H9 (cell line): ENCODE measurements around the gene ARFGAP1. TPM values are rescaled to one million over a fixed set of nuclear protein-coding genes. Genes with fewer than 3 reads are reported as not detected.

Experiments
- DNase-seq: peaks from one replicate; pipeline ENCODE4 v3.0.0-alpha.2; 2017
- H2AFZ ChIP-seq: one replicate; pipeline ENCODE4 v1.6.1; 2013; ENCODE audit warnings: mild to moderate bottlenecking, low read length, control low read depth, moderate library complexity
- H2AK5ac ChIP-seq: 2 replicates; pipeline ENCODE4 v1.6.1; 2013; ENCODE audit warnings: low read length, control low read depth, mixed read lengths; ENCODE audit not compliant: insufficient read length
- H2BK120ac ChIP-seq: one replicate; pipeline ENCODE4 v1.6.1; 2013; ENCODE audit warnings: low read depth, mild to moderate bottlenecking, low read length, control low read depth, inconsistent platforms; ENCODE audit not compliant: poor library complexity, severe bottlenecking
- H2BK12ac ChIP-seq: 2 replicates; pipeline ENCODE4 v1.6.1; 2013; ENCODE audit warnings: low read length, control low read depth, mixed read lengths, low read depth; ENCODE audit not compliant: insufficient read length
- H2BK15ac ChIP-seq: 2 replicates; pipeline ENCODE4 v1.6.1; 2013; ENCODE audit warnings: low read depth, low read length, control low read depth
- H2BK20ac ChIP-seq: one replicate; pipeline ENCODE4 v1.6.1; 2013; ENCODE audit warnings: low read depth, mild to moderate bottlenecking, low read length, control low read depth, inconsistent platforms; ENCODE audit not compliant: poor library complexity, severe bottlenecking
- H2BK5ac ChIP-seq: 2 replicates; pipeline ENCODE4 v1.6.1; 2013; ENCODE audit warnings: low read length, control low read depth, mixed read lengths; ENCODE audit not compliant: insufficient read length
- H3K14ac ChIP-seq: 2 replicates; pipeline ENCODE4 v1.6.1; 2013; ENCODE audit warnings: low read length, control low read depth; ENCODE audit not compliant: insufficient read depth
- H3K18ac ChIP-seq: 2 replicates; pipeline ENCODE4 v1.6.1; 2013; ENCODE audit warnings: low read depth, mild to moderate bottlenecking, mixed read lengths, low read length, control low read depth; ENCODE audit not compliant: insufficient read length
- H3K23ac ChIP-seq: 2 replicates; pipeline ENCODE4 v1.6.1; 2013; ENCODE audit warnings: low read length, control low read depth, mixed read lengths, low read depth; ENCODE audit not compliant: insufficient read length
- H3K23me2 ChIP-seq: 2 replicates; pipeline ENCODE4 v1.6.1; 2013; ENCODE audit warnings: low read depth, mild to moderate bottlenecking, mixed read lengths, low read length, control low read depth; ENCODE audit not compliant: insufficient read length, poor library complexity, severe bottlenecking
- H3K27ac ChIP-seq: 2 replicates; pipeline ENCODE4 v1.5.1; 2013; ENCODE audit warnings: low read length, control low read depth, mixed read lengths, low read depth; ENCODE audit not compliant: insufficient read length
- H3K27me3 ChIP-seq: 2 replicates; pipeline ENCODE4 v1.6.1; 2013; ENCODE audit warnings: low read length, control low read depth, inconsistent platforms; ENCODE audit not compliant: insufficient read depth
- H3K4ac ChIP-seq: 2 replicates; pipeline ENCODE4 v1.6.1; 2013; ENCODE audit warnings: low read depth, mild to moderate bottlenecking, control low read depth, inconsistent platforms, low read length, moderate library complexity
- H3K4me1 ChIP-seq: 2 replicates; pipeline ENCODE4 v1.6.1; 2013; ENCODE audit warnings: low read length, control low read depth, inconsistent platforms; ENCODE audit not compliant: insufficient read depth
- H3K4me2 ChIP-seq: 2 replicates; pipeline ENCODE4 v1.6.1; 2013; ENCODE audit warnings: low read length, control low read depth, mixed read lengths; ENCODE audit not compliant: insufficient read length, insufficient read depth
- H3K56ac ChIP-seq: 2 replicates; pipeline ENCODE4 v1.6.1; 2013; ENCODE audit warnings: low read depth, mild to moderate bottlenecking, mixed read lengths, low read length, control low read depth; ENCODE audit not compliant: insufficient read length
- H3K79me1 ChIP-seq: 2 replicates; pipeline ENCODE4 v1.6.1; 2013; ENCODE audit warnings: low read depth, mild to moderate bottlenecking, moderate library complexity, low read length, control low read depth, inconsistent platforms; ENCODE audit not compliant: insufficient read depth, poor library complexity, severe bottlenecking
- H3K79me2 ChIP-seq: 2 replicates; pipeline ENCODE4 v1.6.1; 2013; ENCODE audit warnings: low read length, control low read depth, inconsistent platforms; ENCODE audit not compliant: insufficient read depth
- H3K9ac ChIP-seq: 2 replicates; pipeline ENCODE4 v1.6.1; 2013; ENCODE audit warnings: low read length, control low read depth, mixed read lengths; ENCODE audit not compliant: insufficient read length; ENCODE audit errors: extremely low read depth
- H3K9me3 ChIP-seq: one replicate; pipeline ENCODE4 v1.6.1; 2013; ENCODE audit warnings: low read depth, low read length, inconsistent platforms; ENCODE audit not compliant: control insufficient read depth
- H3T11ph ChIP-seq: one replicate; pipeline ENCODE4 v1.6.1; 2013; ENCODE audit warnings: mild to moderate bottlenecking, low read length, control low read depth, inconsistent platforms
- H4K20me1 ChIP-seq: one replicate; pipeline ENCODE4 v1.6.1; 2013; ENCODE audit not compliant: control insufficient read depth, insufficient read length, insufficient read depth
- H4K5ac ChIP-seq: 2 replicates; pipeline ENCODE4 v1.6.1; 2013; ENCODE audit warnings: low read depth, mild to moderate bottlenecking, mixed read lengths, low read length, control low read depth; ENCODE audit not compliant: insufficient read length
- H4K8ac ChIP-seq: replicated peaks from 2 replicates; pipeline ENCODE4 v1.6.1; 2013; ENCODE audit warnings: low read length, control low read depth, mixed read lengths, low read depth; ENCODE audit not compliant: insufficient read length
- H4K91ac ChIP-seq: 2 replicates; pipeline ENCODE4 v1.6.1; 2013; ENCODE audit warnings: low read depth, mild to moderate bottlenecking, moderate library complexity, mixed read lengths, low read length, control low read depth; ENCODE audit not compliant: insufficient read length
- H3K27ac Mint-ChIP-seq, 3 experiments: 2 replicates in 2 of 3; 3 replicates in 1 of 3; pipeline ENCODE4 v1.8.0; 2020 to 2021; ENCODE audit warnings: mixed read lengths in 3 of 3, mild to moderate bottlenecking in 1 of 3, moderate library complexity in 1 of 3
- H3K27me3 Mint-ChIP-seq: 2 replicates; pipeline ENCODE4 v1.8.0; 2021; ENCODE audit warnings: low read depth, mild to moderate bottlenecking, moderate library complexity, mixed read lengths
- H3K36me3 Mint-ChIP-seq, 3 experiments: 2 replicates in 2 of 3; 3 replicates in 1 of 3; pipeline ENCODE4 v1.8.0; 2020 to 2021; ENCODE audit warnings: low read depth in 3 of 3, mixed read lengths in 3 of 3; ENCODE audit not compliant: insufficient read depth in 1 of 3
- H3K4me1 Mint-ChIP-seq, 2 experiments: 2 replicates each; pipeline ENCODE4 v1.8.0; 2020; ENCODE audit warnings: mixed read lengths in 2 of 2
- H3K4me3 Mint-ChIP-seq, 2 experiments: 2 replicates in 1 of 2; 3 replicates in 1 of 2; pipeline ENCODE4 v1.8.0; 2020 to 2021; ENCODE audit warnings: mild to moderate bottlenecking in 2 of 2, mixed read lengths in 2 of 2, moderate library complexity in 1 of 2
- H3K9me3 Mint-ChIP-seq, 2 experiments: 2 replicates in 1 of 2; 3 replicates in 1 of 2; pipeline ENCODE4 v1.8.0; 2020; ENCODE audit warnings: mild to moderate bottlenecking in 2 of 2, mixed read lengths in 2 of 2, moderate library complexity in 1 of 2
- WGBS: extraction: QIAGEN DNeasy Blood & Tissue Kit; methylation state at CpG from one replicate; pipeline ENCODE4 v1.1.7; 2013; ENCODE audit warnings: missing lambda C conversion rate, low lambda C conversion rate, mixed read lengths; ENCODE audit not compliant: insufficient read length; ENCODE audit errors: extremely low coverage; 5-methylcytosine and 5-hydroxymethylcytosine counted together
- total RNA-seq: library from RNA; stranded (reverse); gene quantifications from 2 replicates; pipeline ENCODE4 v1.2.1, GENCODE V29; 2021
- TF ChIP-seq, protein P1 (sequence below): fragments of 200-600 bp; sonication (generic); conservative IDR thresholded peaks from 3 replicates; pipeline ENCODE4 v1.8.0; 2021; ENCODE audit warnings: antibody characterized with exemption, mild to moderate bottlenecking

Gene ARFGAP1
- total RNA-seq, 1 experiment from 2014 or later: 114 TPM

DNA sequence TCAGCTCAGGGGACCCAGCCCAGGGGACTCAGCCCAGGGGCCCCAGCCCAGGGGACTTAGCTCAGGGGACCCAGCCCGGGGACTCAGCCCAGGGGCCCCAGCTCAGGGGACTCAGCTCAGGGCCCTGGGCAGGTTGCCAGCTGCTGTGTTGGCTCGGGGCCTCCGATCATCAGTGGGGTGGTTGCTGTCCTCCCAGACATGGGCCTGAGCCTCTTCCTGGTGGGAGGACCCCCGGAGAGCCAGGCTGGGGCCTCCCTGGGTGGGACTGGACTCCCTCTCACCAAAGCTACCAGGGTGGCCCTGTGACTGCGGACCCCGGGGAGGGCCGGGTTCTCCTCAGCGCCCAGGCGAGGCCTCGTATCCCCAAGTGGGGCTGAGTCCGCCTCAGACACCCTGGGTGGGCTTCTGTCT is 24.8 kb downstream of the ARFGAP1 start:
- Mint-ChIP-seq H3K27me3 (peaks cover 26% of the 10 kb centered on the region), H3K9me3 (no peaks in the 10 kb centered on the region), H3K36me3 (no peaks in the 10 kb centered on the region), H3K4me1 (peaks cover 2 to 19% of the 10 kb centered on the region in 2 experiments; a peak in 3 of 4 replicates), H3K4me3 (no peak overlapping the region), H3K27ac (no peak overlapping the region)
- H3K27ac ChIP-seq: no peak overlapping the region
- no peak overlapping the region for H2BK15ac ChIP-seq
- H3K4me1 ChIP-seq: no peaks in the 10 kb centered on the region; the same call in 1 of the 2 replicates
- no peak overlapping the region for H2BK12ac ChIP-seq
- no peaks in the 10 kb centered on the region for H3K23me2 ChIP-seq
- no peak overlapping the region for H3K4me2 ChIP-seq
- no peaks in the 10 kb centered on the region for H3K79me1 ChIP-seq
- H4K91ac ChIP-seq: no peak overlapping the region
- H2BK20ac ChIP-seq: no peak overlapping the region
- TF ChIP-seq, protein P1, sequence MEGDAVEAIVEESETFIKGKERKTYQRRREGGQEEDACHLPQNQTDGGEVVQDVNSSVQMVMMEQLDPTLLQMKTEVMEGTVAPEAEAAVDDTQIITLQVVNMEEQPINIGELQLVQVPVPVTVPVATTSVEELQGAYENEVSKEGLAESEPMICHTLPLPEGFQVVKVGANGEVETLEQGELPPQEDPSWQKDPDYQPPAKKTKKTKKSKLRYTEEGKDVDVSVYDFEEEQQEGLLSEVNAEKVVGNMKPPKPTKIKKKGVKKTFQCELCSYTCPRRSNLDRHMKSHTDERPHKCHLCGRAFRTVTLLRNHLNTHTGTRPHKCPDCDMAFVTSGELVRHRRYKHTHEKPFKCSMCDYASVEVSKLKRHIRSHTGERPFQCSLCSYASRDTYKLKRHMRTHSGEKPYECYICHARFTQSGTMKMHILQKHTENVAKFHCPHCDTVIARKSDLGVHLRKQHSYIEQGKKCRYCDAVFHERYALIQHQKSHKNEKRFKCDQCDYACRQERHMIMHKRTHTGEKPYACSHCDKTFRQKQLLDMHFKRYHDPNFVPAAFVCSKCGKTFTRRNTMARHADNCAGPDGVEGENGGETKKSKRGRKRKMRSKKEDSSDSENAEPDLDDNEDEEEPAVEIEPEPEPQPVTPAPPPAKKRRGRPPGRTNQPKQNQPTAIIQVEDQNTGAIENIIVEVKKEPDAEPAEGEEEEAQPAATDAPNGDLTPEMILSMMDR: no peak
- DNase-seq: no peak
- no peak overlapping the region for H3K14ac ChIP-seq
- H2BK120ac ChIP-seq: no peak overlapping the region
- no peak overlapping the region for H4K5ac ChIP-seq
- H3K9ac ChIP-seq: no peak overlapping the region
- WGBS: no CpG with 5 or more reads among the region's 11 CpGs
- H4K20me1 ChIP-seq: no peaks in the 10 kb centered on the region
- no peak overlapping the region for H2AK5ac ChIP-seq
- H3K23ac ChIP-seq: no peak overlapping the region
- no peaks in the 10 kb centered on the region for H3K27me3 ChIP-seq
- no peak overlapping the region for H3K18ac ChIP-seq
- H3K9me3 ChIP-seq: no peaks in the 10 kb centered on the region
- no peak overlapping the region for H4K8ac ChIP-seq
- no peak overlapping the region for H3K4ac ChIP-seq
- H2BK5ac ChIP-seq: no peak overlapping the region
- no peak overlapping the region for H2AFZ ChIP-seq
- H3K79me2 ChIP-seq: no peaks in the 10 kb centered on the region
- H3T11ph ChIP-seq: no peak overlapping the region
- no peak overlapping the region for H3K56ac ChIP-seq
